Breast epithelium (tissue), 4 donors: ENCODE measurements around the gene CCDC97. TPM values are rescaled to one million over a fixed set of nuclear protein-coding genes. Genes with fewer than 3 reads are reported as not detected.

Source experiments
- DNase-seq, 2 donors: peaks; one replicate each; pipeline ENCODE4 v3.0.0-alpha.2; 2019; ENCODE audit warnings: low spot score in 2 of 2
- H3K27ac ChIP-seq, 2 donors: fragments of 200-600 bp; sonication (generic) in 1 of 2; one replicate each; pipeline ENCODE4 v1.5.1; 2016 to 2019; ENCODE audit warnings: mild to moderate bottlenecking in 1 of 2
- H3K27me3 ChIP-seq, 2 donors: fragments of 200-600 bp; sonication (generic) in 1 of 2; one replicate each; pipeline versions ENCODE4 v1.5.1 to v1.6.0; 2017 to 2019; ENCODE audit warnings: control low read depth in 1 of 2, mild to moderate bottlenecking in 1 of 2
- H3K36me3 ChIP-seq: fragments of 200-600 bp; one replicate; pipeline ENCODE4 v1.5.1; 2019
- H3K4me1 ChIP-seq, 2 donors: fragments of 200-600 bp; sonication (generic); one replicate each; pipeline ENCODE4 v1.5.1; 2016 to 2019; ENCODE audit warnings: control low read depth in 1 of 2
- H3K4me3 ChIP-seq, 3 donors: fragments of 200-600 bp; sonication (generic); 1 replicate in 2 of 3; 2 replicates in 1 of 3; pipeline ENCODE4 v1.5.1; 2016 to 2019; ENCODE audit warnings: mild to moderate bottlenecking in 3 of 3, moderate library complexity in 2 of 3
- H3K9me3 ChIP-seq, 2 donors: fragments of 200-600 bp; sonication (generic) in 1 of 2; one replicate each; pipeline ENCODE4 v1.5.1; 2016 to 2019; ENCODE audit warnings: control low read depth in 1 of 2
- CTCF ChIP-seq, 3 donors: fragments of 450-650 bp; IDR thresholded peaks; one replicate each; pipeline ENCODE4 v1.5.1; 2016 to 2017; ENCODE audit warnings: antibody characterized with exemption in 3 of 3, mild to moderate bottlenecking in 3 of 3, moderate library complexity in 3 of 3
- POLR2A ChIP-seq: fragments of 450-650 bp; IDR thresholded peaks from one replicate; pipeline ENCODE4 v1.6.1; 2016; ENCODE audit warnings: antibody characterized with exemption, mild to moderate bottlenecking, moderate library complexity
- POLR2AphosphoS5 ChIP-seq, 3 donors: sonication (generic); formaldehyde crosslinking; IDR thresholded peaks; one replicate each; pipeline ENCODE4 v1.6.1; 2017; ENCODE audit warnings: antibody characterized with exemption in 3 of 3
- intact Hi-C: fragments of 100-400 bp; cut with DNase I; formaldehyde crosslinking; loops from one replicate; pipeline ENCODE4 v1.15.1; 2023; ENCODE audit warnings: low total_unique reads
- total RNA-seq, 3 donors: library from RNA; depleted of rRNA; stranded (reverse); fragments of >200 nt; gene quantifications; one replicate each; pipeline ENCODE4 v1.1.0, GENCODE V29; 2016

The CCDC97 gene
- total RNA-seq, 3 donors from 2014 or later: 15.4 to 15.7 (median 15.4) TPM

GRCh38 chr19:41308450-41309179 is 1.4 kb upstream of the CCDC97 start:
- Histone ChIP-seq H3K4me1 (peaks cover 3 to 18% of the 10 kb centered on the region in 2 donors), H3K9me3 (no peaks in the 10 kb centered on the region), H3K27me3 (no peaks in the 10 kb centered on the region), H3K27ac (peak overlapping the region; percentile 96 to 98), H3K36me3 (peaks cover 24% of the 10 kb centered on the region), H3K4me3 (peak overlapping the region; percentile 74 to 94 (median 79))
- DNase-seq: peak; percentile 92 to 97
- intact Hi-C loops: loop anchor here (5.0 kb wide), 1 partner anchor 351 kb away; no protein-coding TSS in a partner anchor
- peak; percentile 12 to 71 (median 71) for TF ChIP-seq POLR2AphosphoS5 (IDR thresholded peaks at IDR 0.05)
- TF ChIP-seq CTCF (IDR thresholded peaks at IDR 0.05): peak; percentile 98 to 99 (median 98)
- no peak for TF ChIP-seq POLR2A

DNA sequence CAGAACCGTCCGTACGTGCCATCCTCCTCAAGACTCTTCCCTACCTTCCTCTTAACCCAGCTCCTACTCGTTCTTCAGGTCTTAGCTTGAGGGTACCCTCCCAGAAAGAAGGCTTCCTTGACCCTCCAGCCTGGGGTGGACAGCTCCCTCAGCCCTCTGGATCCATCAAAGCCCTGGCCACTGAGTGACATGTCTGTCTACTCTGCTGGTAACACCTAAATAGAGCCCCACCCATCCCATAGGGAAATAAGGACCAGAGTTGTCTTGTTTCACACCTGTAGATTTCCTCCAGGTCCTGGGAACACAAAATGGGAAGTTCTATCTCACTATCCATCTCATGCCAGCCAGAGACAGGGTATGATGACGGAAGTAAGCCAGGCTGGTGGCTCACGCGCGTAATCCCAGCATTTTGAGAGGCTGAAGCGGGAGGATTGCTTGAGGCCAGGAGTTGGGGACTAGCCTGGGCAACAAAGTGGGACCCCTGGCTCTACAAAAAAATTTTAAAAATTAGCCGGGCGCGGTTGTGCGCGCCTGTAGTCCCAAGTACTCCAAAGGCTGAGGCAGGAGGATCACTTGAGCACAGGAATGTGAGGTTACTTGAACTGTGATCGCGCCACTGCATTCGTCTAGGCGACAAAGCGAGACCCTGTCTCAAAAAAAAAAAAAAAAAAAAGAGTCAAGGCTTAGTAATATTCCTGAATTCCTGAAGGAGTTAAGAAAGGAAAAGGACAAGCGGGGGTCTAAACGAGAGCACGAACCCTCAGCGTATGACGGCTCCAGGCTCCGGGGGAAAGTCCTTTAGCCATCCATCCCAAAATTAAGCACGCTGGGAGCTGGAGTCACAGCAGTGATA is 566 bp upstream of the CCDC97 start:
- peaks cover 3 to 18% of the 10 kb centered on the region in 2 donors for H3K4me1 ChIP-seq
- no peaks in the 10 kb centered on the region for H3K9me3 ChIP-seq
- DNase-seq: no peak
- no peaks in the 10 kb centered on the region for H3K27me3 ChIP-seq
- TF ChIP-seq CTCF (IDR thresholded peaks at IDR 0.05) (peak in 1 of 3 donors; percentile 8), POLR2A (no peak)
- intact Hi-C loops: loop anchor here (5.0 kb wide), 1 partner anchor 352 kb away; no protein-coding TSS in a partner anchor
- peaks cover 17% of the 10 kb centered on the region for H3K36me3 ChIP-seq
- H3K4me3 ChIP-seq: peak overlapping the region; percentile 74 to 94 (median 79)
- peak overlapping the region; percentile 96 to 98 for H3K27ac ChIP-seq

GRCh38 chr19:41311072-41311471 is 1.1 kb downstream of the CCDC97 start:
- Histone ChIP-seq H3K27ac (peak overlapping the region in 1 of 2 donors; percentile 96), H3K27me3 (no peaks in the 10 kb centered on the region), H3K4me3 (peak overlapping the region; percentile 74 to 94 (median 79)), H3K4me1 (peaks cover 3 to 18% of the 10 kb centered on the region in 2 donors), H3K9me3 (no peaks in the 10 kb centered on the region), H3K36me3 (peaks cover under 1% of the 10 kb centered on the region)
- no peak for DNase-seq
- TF ChIP-seq CTCF (IDR thresholded peaks at IDR 0.05) (no peak), POLR2AphosphoS5 (IDR thresholded peaks at IDR 0.05) (no peak), POLR2A (no peak)
- intact Hi-C loops: no loop called here

GRCh38 chr19:41311613-41312012 is 1.6 kb downstream of the CCDC97 start:
- intact Hi-C loops: no loop called here
- peaks cover 3 to 18% of the 10 kb centered on the region in 2 donors for H3K4me1 ChIP-seq
- no peak for DNase-seq
- no peaks in the 10 kb centered on the region for H3K27me3 ChIP-seq
- H3K4me3 ChIP-seq: no peak overlapping the region
- no peak overlapping the region for H3K27ac ChIP-seq
- H3K9me3 ChIP-seq: no peaks in the 10 kb centered on the region
- no peak for TF ChIP-seq CTCF (IDR thresholded peaks at IDR 0.05)
- H3K36me3 ChIP-seq: no peaks in the 10 kb centered on the region
